Measurements from ENCODE around the gene WDFY4.

The WDFY4 gene

GRCh38 chr10:48659790-48660189, 24.9 kb upstream of the WDFY4 start:
- no peak for DNase-seq (ENCODE audit: extremely low spot score)
- POLR2A ChIA-PET: no interaction called here
- no peak for TF ChIP-seq TARDBP (IDR thresholded peaks at IDR 0.05)
- TF ChIP-seq CTBP1 (IDR thresholded peaks at IDR 0.05; ENCODE audit: borderline replicate concordance): no peak
- TF ChIP-seq ELF4 (IDR thresholded peaks at IDR 0.05): no peak
- TF ChIP-seq ARNT (IDR thresholded peaks at IDR 0.05): no peak
- no peak for TF ChIP-seq HDGF (IDR thresholded peaks at IDR 0.05; ENCODE audit: borderline replicate concordance)
- TF ChIP-seq SUZ12 (IDR thresholded peaks at IDR 0.05): no peak
- TF ChIP-seq PKNOX1 (IDR thresholded peaks at IDR 0.05): no peak
- TF ChIP-seq FOXK2 (IDR thresholded peaks at IDR 0.05): no peak
- TF ChIP-seq BHLHE40 (IDR thresholded peaks at IDR 0.05; ENCODE audit: borderline replicate concordance): no peak
- CTCF ChIA-PET: no interaction called here

GRCh38 chr10:48661441-48661840, 23.2 kb upstream of the WDFY4 start:
- no peak for DNase-seq (ENCODE audit: extremely low spot score)
- ChIA-PET POLR2A (no interaction called here), CTCF (interaction anchor here (1.2 kb wide), 1 partner anchor 500 kb away, joined by 4 read pairs; no protein-coding TSS in a partner anchor)
- no peak for TF ChIP-seq BHLHE40 (IDR thresholded peaks at IDR 0.05; ENCODE audit: borderline replicate concordance)
- no peak for TF ChIP-seq FOXA1 (IDR thresholded peaks at IDR 0.05)
- no peak for TF ChIP-seq TARDBP (IDR thresholded peaks at IDR 0.05)

GRCh38 chr10:48667960-48668590, 16.6 kb upstream of the WDFY4 start:
- ChIA-PET POLR2A (no interaction called here), CTCF (no interaction called here)
- TF ChIP-seq FOXA1 (IDR thresholded peaks at IDR 0.05) (no peak), FOXM1 (IDR thresholded peaks at IDR 0.05; ENCODE audit: borderline replicate concordance) (no peak), NFRKB (IDR thresholded peaks at IDR 0.05) (no peak), TARDBP (IDR thresholded peaks at IDR 0.05) (no peak), BHLHE40 (IDR thresholded peaks at IDR 0.05; ENCODE audit: borderline replicate concordance) (no peak), SP1 (IDR thresholded peaks at IDR 0.05) (no peak), FOXK2 (IDR thresholded peaks at IDR 0.05) (no peak), HDGF (IDR thresholded peaks at IDR 0.05; ENCODE audit: borderline replicate concordance) (no peak), CTBP1 (IDR thresholded peaks at IDR 0.05; ENCODE audit: borderline replicate concordance) (no peak), SUZ12 (IDR thresholded peaks at IDR 0.05) (no peak), PKNOX1 (IDR thresholded peaks at IDR 0.05) (no peak)
- no peak for DNase-seq (ENCODE audit: extremely low spot score)

GRCh38 chr10:48670978-48671913, 13.4 kb upstream of the WDFY4 start:
- ChIA-PET POLR2A (no interaction called here), CTCF (interaction anchor here (0.7 kb wide), 1 partner anchor 64 kb away, joined by 3 read pairs; no protein-coding TSS in a partner anchor)
- TF ChIP-seq LEF1 (IDR thresholded peaks at IDR 0.05; ENCODE audit: borderline replicate concordance) (no peak), TARDBP (IDR thresholded peaks at IDR 0.05) (no peak), NFRKB (IDR thresholded peaks at IDR 0.05) (no peak), FOXM1 (IDR thresholded peaks at IDR 0.05; ENCODE audit: borderline replicate concordance) (no peak), FOXK2 (IDR thresholded peaks at IDR 0.05) (no peak), ARNT (IDR thresholded peaks at IDR 0.05) (no peak), PKNOX1 (IDR thresholded peaks at IDR 0.05) (no peak)
- no peak for DNase-seq (ENCODE audit: extremely low spot score)

- TF ChIP-seq ARNT (IDR thresholded peaks at IDR 0.05) (no peak), FOXM1 (IDR thresholded peaks at IDR 0.05; ENCODE audit: borderline replicate concordance) (no peak), L3MBTL2 (conservative IDR thresholded peaks at IDR 0.05) (no peak), CTBP1 (IDR thresholded peaks at IDR 0.05; ENCODE audit: borderline replicate concordance) (no peak), HDGF (IDR thresholded peaks at IDR 0.05; ENCODE audit: borderline replicate concordance) (no peak), NFRKB (IDR thresholded peaks at IDR 0.05) (no peak), LEF1 (IDR thresholded peaks at IDR 0.05; ENCODE audit: borderline replicate concordance) (no peak), SUZ12 (IDR thresholded peaks at IDR 0.05) (no peak)
- DNase-seq (ENCODE audit: extremely low spot score): no peak
- POLR2A ChIA-PET: no interaction called here
- CTCF ChIA-PET: interaction anchor here (0.7 kb wide), 1 partner anchor 65 kb away, joined by 3 read pairs; no protein-coding TSS in a partner anchor
These were observed 12.6 kb upstream of the WDFY4 start for GRCh38 chr10:48671914-48672595.

- POLR2A ChIA-PET: no interaction called here
- TF ChIP-seq ELF4 (IDR thresholded peaks at IDR 0.05) (no peak), LEF1 (IDR thresholded peaks at IDR 0.05; ENCODE audit: borderline replicate concordance) (no peak), CTBP1 (IDR thresholded peaks at IDR 0.05; ENCODE audit: borderline replicate concordance) (no peak)
- no peak for DNase-seq (ENCODE audit: extremely low spot score)
- CTCF ChIA-PET: no interaction called here
These were observed 11.9 kb upstream of the WDFY4 start for GRCh38 chr10:48672596-48673265.

Data from HEK293T (cell line).